Prostate gland (tissue), 2 donors: ENCODE data around the gene KIAA0513.

Experiments
- CTCF ChIP-seq, 4 experiments: fragments of 200-600 bp in 2 of 4; fragments of 450-650 bp in 2 of 4; sonication (generic) in 2 of 4; IDR thresholded peaks; 1 replicate in 3 of 4; 2 replicates in 1 of 4; pipeline ENCODE4 v1.5.1; 2016 to 2019; ENCODE audit warnings: antibody characterized with exemption in 4 of 4, mild to moderate bottlenecking in 2 of 4, moderate library complexity in 2 of 4
- POLR2A ChIP-seq: fragments of 450-650 bp; IDR thresholded peaks from one replicate; pipeline ENCODE4 v1.6.1; 2016; ENCODE audit warnings: antibody characterized with exemption, mild to moderate bottlenecking
- POLR2AphosphoS5 ChIP-seq: sonication (generic); formaldehyde crosslinking; IDR thresholded peaks from one replicate; pipeline ENCODE4 v1.6.1; 2017; ENCODE audit warnings: antibody characterized with exemption

GRCh38 chr16:85029408-85029784 lies 1.8 kb downstream of the KIAA0513 start:
- TF ChIP-seq POLR2AphosphoS5 (peak; percentile 62), CTCF (IDR thresholded peaks at IDR 0.05) (no peak), POLR2A (no peak)
